Lower lobe of right lung (tissue), 2 donors: ENCODE data around the gene OLR1. TPM values are rescaled to one million over a fixed set of nuclear protein-coding genes. Genes with fewer than 3 reads are reported as not detected.

ENCODE experiments used
- ATAC-seq, 2 donors: fragments of 200-7000 bp; cut with Tn5 transposase; one replicate each; pipeline ENCODE4 v1.9.1; 2020 to 2022; ENCODE audit warnings: mild to moderate bottlenecking in 2 of 2, moderate library complexity in 2 of 2
- DNase-seq: peaks from one replicate; pipeline ENCODE4 v3.0.0-alpha.2; 2020
- H3K27ac ChIP-seq: fragments of 200-600 bp; one replicate; pipeline ENCODE4 v1.8.0; 2022
- H3K27me3 ChIP-seq: fragments of 200-600 bp; one replicate; pipeline ENCODE4 v1.8.0; 2022; ENCODE audit warnings: low read depth
- H3K36me3 ChIP-seq: fragments of 200-600 bp; one replicate; pipeline ENCODE4 v1.8.0; 2022; ENCODE audit warnings: mild to moderate bottlenecking
- H3K4me1 ChIP-seq: fragments of 200-600 bp; one replicate; pipeline ENCODE4 v1.8.0; 2022
- H3K4me3 ChIP-seq: fragments of 200-600 bp; one replicate; pipeline ENCODE4 v1.8.0; 2022; ENCODE audit warnings: mild to moderate bottlenecking
- H3K9me3 ChIP-seq: fragments of 200-600 bp; one replicate; pipeline ENCODE4 v1.8.0; 2022
- intact Hi-C: fragments of 100-400 bp; cut with DNase I; formaldehyde crosslinking; loops from one replicate; pipeline ENCODE4 v1.11.0; 2022
- total RNA-seq: library from RNA; stranded (reverse); fragmentation: NEBNext Ultra II Directional; extraction: Animal tissue kit (Norgen Biotek cat#: 25700); gene quantifications from one replicate; pipeline ENCODE4 v1.2.1, GENCODE V29; 2021
- TF ChIP-seq, protein P1 (sequence below): fragments of 200-600 bp; IDR thresholded peaks from one replicate; pipeline ENCODE4 v1.8.0; 2022; ENCODE audit warnings: antibody characterized with exemption, mild to moderate bottlenecking
- donor health status: DM: no; HTN: yes; CAD: no; lungs with severe emphysema.

OLR1 gene
- total RNA-seq, 1 donor from 2014 or later = 172 TPM

DNA sequence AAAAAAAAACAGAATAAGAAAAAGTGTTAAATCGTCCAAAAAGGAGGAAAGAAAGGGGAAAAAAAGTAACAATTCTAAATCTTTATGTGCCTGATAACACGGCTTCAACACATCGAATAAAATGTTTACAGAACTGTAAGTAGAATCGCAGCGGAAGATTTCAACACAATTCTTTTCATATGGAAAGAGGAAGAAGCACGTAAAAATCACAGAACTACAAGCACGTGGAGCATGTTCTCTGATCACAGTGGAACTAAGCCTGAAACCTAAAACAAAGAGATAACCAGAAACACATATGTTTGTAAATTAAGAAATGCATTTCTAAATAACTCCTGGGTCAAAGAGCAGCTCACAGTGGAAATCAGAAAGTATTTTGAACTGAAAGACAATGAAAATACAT lies 50.7 kb downstream of the OLR1 start:
- DNase-seq = no peak
- Histone ChIP-seq H3K36me3 (no peaks in the 10 kb centered on the region), H3K4me1 (peaks cover 8% of the 10 kb centered on the region), H3K4me3 (no peak overlapping the region), H3K27ac (no peak overlapping the region), H3K9me3 (no peaks in the 10 kb centered on the region), H3K27me3 (no peaks in the 10 kb centered on the region)
- TF ChIP-seq, protein P1, sequence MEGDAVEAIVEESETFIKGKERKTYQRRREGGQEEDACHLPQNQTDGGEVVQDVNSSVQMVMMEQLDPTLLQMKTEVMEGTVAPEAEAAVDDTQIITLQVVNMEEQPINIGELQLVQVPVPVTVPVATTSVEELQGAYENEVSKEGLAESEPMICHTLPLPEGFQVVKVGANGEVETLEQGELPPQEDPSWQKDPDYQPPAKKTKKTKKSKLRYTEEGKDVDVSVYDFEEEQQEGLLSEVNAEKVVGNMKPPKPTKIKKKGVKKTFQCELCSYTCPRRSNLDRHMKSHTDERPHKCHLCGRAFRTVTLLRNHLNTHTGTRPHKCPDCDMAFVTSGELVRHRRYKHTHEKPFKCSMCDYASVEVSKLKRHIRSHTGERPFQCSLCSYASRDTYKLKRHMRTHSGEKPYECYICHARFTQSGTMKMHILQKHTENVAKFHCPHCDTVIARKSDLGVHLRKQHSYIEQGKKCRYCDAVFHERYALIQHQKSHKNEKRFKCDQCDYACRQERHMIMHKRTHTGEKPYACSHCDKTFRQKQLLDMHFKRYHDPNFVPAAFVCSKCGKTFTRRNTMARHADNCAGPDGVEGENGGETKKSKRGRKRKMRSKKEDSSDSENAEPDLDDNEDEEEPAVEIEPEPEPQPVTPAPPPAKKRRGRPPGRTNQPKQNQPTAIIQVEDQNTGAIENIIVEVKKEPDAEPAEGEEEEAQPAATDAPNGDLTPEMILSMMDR = no peak
- peak; percentile 57 to 66 for ATAC-seq
- intact Hi-C loops = no loop called here

DNA sequence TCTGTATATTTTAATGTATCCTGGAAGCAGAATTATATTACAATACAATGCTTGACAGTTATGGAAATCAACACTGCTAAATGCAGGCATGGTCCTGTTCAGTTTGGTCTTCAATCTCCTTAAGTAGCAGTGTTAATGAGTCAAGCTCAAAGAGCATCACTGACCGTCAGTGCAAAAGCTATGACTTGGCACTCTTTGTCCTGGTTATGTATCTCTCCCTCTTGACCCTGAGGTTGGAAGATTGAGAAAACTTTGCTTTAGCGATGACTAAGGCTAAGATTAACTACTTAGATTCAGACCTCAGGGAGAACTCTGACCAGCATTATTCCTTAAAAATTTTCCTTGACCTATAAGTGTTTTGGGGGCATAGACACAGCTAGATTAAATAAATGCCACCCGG lies 52.9 kb downstream of the OLR1 start:
- Histone ChIP-seq H3K36me3 (no peaks in the 10 kb centered on the region), H3K9me3 (no peaks in the 10 kb centered on the region), H3K27ac (no peak overlapping the region), H3K4me3 (no peak overlapping the region), H3K27me3 (no peaks in the 10 kb centered on the region), H3K4me1 (peaks cover 8% of the 10 kb centered on the region)
- peak in 1 of 2 donors; percentile 27 for ATAC-seq
- TF ChIP-seq, protein P1 = no peak
- intact Hi-C loops = no loop called here
- no peak for DNase-seq

DNA sequence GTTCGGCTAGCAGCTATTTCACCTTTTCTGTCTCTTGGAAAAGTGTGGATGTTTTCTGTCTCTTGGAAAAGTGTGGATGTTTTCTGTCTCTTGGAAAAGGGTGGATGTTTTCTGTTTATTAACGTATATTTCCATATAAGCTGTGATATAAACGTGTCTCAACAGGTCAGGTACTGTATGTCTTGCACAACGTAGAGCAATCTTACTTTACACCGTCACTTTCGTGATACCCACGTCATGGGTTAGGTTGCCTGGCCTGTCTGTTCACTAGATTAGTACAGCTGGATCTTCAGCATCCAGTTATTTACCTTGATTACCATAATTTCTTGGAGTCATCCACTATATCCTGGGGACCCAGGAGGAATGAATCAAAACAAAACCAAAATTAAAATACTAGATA lies 56.0 kb downstream of the OLR1 start:
- TF ChIP-seq, protein P1 = no peak
- no peaks in the 10 kb centered on the region for H3K36me3 ChIP-seq
- intact Hi-C loops = no loop called here
- H3K27me3 ChIP-seq = no peaks in the 10 kb centered on the region
- H3K4me1 ChIP-seq = no peaks in the 10 kb centered on the region
- H3K4me3 ChIP-seq = no peak overlapping the region
- no peak for DNase-seq
- H3K9me3 ChIP-seq = no peaks in the 10 kb centered on the region
- ATAC-seq = no peak
- no peak overlapping the region for H3K27ac ChIP-seq

DNA sequence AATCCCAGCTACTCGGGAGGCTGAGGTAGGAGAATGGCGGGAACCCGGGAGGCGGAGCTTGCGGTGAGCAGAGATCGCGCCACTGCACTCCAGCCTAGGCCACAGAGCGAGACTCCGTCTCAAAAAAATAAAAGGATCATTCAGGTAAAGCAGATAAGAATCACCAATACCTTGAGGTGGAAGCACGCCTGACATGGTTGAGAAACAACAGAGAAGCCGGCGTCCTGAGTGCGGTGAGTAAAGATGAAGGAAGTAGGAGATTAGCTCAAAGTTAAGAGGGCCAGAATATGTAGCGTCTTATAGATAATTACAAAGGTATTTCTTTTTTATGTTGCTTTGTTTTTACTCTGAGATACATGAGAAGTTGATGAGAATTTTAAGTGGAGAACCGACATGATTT lies 56.6 kb downstream of the OLR1 start:
- intact Hi-C loops = no loop called here
- no peaks in the 10 kb centered on the region for H3K36me3 ChIP-seq
- H3K9me3 ChIP-seq = no peaks in the 10 kb centered on the region
- no peak for DNase-seq
- ATAC-seq = no peak
- H3K27me3 ChIP-seq = no peaks in the 10 kb centered on the region
- H3K27ac ChIP-seq = no peak overlapping the region
- H3K4me1 ChIP-seq = no peaks in the 10 kb centered on the region
- TF ChIP-seq, protein P1 = no peak
- H3K4me3 ChIP-seq = no peak overlapping the region

DNA sequence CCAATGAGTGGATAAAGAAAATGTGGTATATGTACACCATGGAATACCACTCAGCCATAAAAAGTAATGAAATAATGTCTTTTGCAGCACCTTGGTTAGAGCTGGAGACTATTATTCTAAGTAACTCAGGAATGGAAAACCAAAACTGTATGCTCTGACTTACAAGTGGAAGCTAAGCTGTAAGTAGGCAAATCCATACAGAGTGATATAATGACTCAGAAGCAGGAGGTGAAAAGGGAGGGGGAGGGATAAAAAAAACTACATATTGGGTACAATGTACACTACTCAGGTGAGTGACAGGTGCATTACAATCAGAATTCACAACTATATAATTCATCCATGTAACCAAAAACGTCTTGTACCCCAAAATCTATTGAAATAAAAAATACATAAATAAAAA lies 58.0 kb downstream of the OLR1 start:
- intact Hi-C loops = no loop called here
- DNase-seq (no peak), ATAC-seq (no peak)
- H3K36me3 ChIP-seq = no peaks in the 10 kb centered on the region
- no peak overlapping the region for H3K4me3 ChIP-seq
- H3K27ac ChIP-seq = no peak overlapping the region
- no peaks in the 10 kb centered on the region for H3K4me1 ChIP-seq
- H3K9me3 ChIP-seq = no peaks in the 10 kb centered on the region
- TF ChIP-seq, protein P1 = no peak
- H3K27me3 ChIP-seq = no peaks in the 10 kb centered on the region

DNA sequence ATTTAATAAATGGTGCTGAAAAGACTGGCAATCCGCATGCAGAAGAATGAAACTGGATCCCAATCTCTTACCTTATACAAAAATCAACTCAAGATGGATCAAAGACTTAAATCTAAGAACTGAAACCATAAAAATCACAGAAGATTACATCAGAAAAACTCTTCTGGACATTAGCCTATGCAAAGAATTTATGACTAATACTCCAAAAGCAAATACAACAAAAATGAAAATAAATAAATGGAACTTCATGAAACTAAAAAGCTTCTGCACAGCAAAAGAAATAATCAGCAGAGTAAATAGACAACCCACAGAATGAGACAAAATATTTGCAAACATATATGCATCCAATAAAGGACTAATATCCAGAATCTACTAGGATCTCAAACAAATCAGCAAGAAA lies 58.9 kb downstream of the OLR1 start:
- H3K4me1 ChIP-seq = no peaks in the 10 kb centered on the region
- DNase-seq = no peak
- intact Hi-C loops = no loop called here
- no peaks in the 10 kb centered on the region for H3K27me3 ChIP-seq
- ATAC-seq = no peak
- TF ChIP-seq, protein P1 = no peak
- no peak overlapping the region for H3K27ac ChIP-seq
- H3K36me3 ChIP-seq = no peaks in the 10 kb centered on the region
- H3K9me3 ChIP-seq = no peaks in the 10 kb centered on the region
- H3K4me3 ChIP-seq = no peak overlapping the region
